RWPE2 (cell line): ENCODE data around the gene MITF.

Experiments used
- ATAC-seq: fragments of 200-7000 bp; cut with Tn5 transposase; 3 replicates; pipeline ENCODE4 v1.9.1; 2021; ENCODE audit warnings: low read depth
- DNase-seq: peaks from one replicate; pipeline ENCODE4 v3.0.0-alpha.2; 2020; ENCODE audit warnings: low spot score
- H3K27ac ChIP-seq: fragments of 450-650 bp; 2 replicates; pipeline ENCODE4 v1.5.1; 2017; ENCODE audit warnings: mild to moderate bottlenecking; ENCODE audit not compliant: poor library complexity, severe bottlenecking
- H3K27me3 ChIP-seq: fragments of 250-450 bp; sonication (Bioruptor Pico); 2 replicates; pipeline ENCODE4 v1.5.1; 2021; ENCODE audit warnings: mild to moderate bottlenecking, moderate library complexity; ENCODE audit not compliant: insufficient read depth, poor library complexity, severe bottlenecking
- H3K36me3 ChIP-seq: fragments of 250-450 bp; sonication (Bioruptor Pico); 2 replicates; pipeline ENCODE4 v1.5.1; 2020; ENCODE audit warnings: low read depth, mild to moderate bottlenecking, moderate library complexity
- H3K4me1 ChIP-seq: fragments of 250-450 bp; sonication (Bioruptor Pico); 2 replicates; pipeline ENCODE4 v1.5.1; 2021; ENCODE audit warnings: mild to moderate bottlenecking, moderate library complexity; ENCODE audit not compliant: insufficient read depth, poor library complexity, severe bottlenecking
- H3K4me3 ChIP-seq: fragments of 250-450 bp; sonication (Bioruptor Pico); 2 replicates; pipeline ENCODE4 v1.5.1; 2021; ENCODE audit warnings: mild to moderate bottlenecking, moderate library complexity; ENCODE audit not compliant: severe bottlenecking
- H3K9me3 ChIP-seq: fragments of 250-450 bp; sonication (Bioruptor Pico); 2 replicates; pipeline ENCODE4 v1.5.1; 2021; ENCODE audit warnings: mild to moderate bottlenecking, moderate library complexity; ENCODE audit not compliant: severe bottlenecking
- CTCF ChIP-seq: fragments of 450-650 bp; IDR thresholded peaks from one replicate; pipeline ENCODE4 v1.5.1; 2017; ENCODE audit warnings: mild to moderate bottlenecking, moderate library complexity; ENCODE audit not compliant: poor library complexity, severe bottlenecking

MITF gene

GRCh38 chr3:69881756-69882428, 142.6 kb downstream of the MITF start:
- Histone ChIP-seq H3K27ac (no peak overlapping the region), H3K27me3 (no peaks in the 10 kb centered on the region), H3K4me3 (no peak overlapping the region), H3K4me1 (no peaks in the 10 kb centered on the region), H3K9me3 (no peaks in the 10 kb centered on the region), H3K36me3 (no peaks in the 10 kb centered on the region)
- ATAC-seq = no peak
- no peak for TF ChIP-seq CTCF
- no peak for DNase-seq

GRCh38 chr3:69882560-69882959, 143.3 kb downstream of the MITF start:
- H3K4me3 ChIP-seq = no peak overlapping the region
- ATAC-seq (no peak), DNase-seq (no peak)
- no peak for TF ChIP-seq CTCF
- no peaks in the 10 kb centered on the region for H3K36me3 ChIP-seq
- no peaks in the 10 kb centered on the region for H3K9me3 ChIP-seq
- no peak overlapping the region for H3K27ac ChIP-seq
- no peaks in the 10 kb centered on the region for H3K27me3 ChIP-seq
- H3K4me1 ChIP-seq = no peaks in the 10 kb centered on the region

GRCh38 chr3:69888040-69888942, 149.0 kb downstream of the MITF start:
- no peak for DNase-seq
- no peak for ATAC-seq
- no peak for TF ChIP-seq CTCF
- H3K4me3 ChIP-seq = no peak overlapping the region
- H3K9me3 ChIP-seq = no peaks in the 10 kb centered on the region
- H3K36me3 ChIP-seq = no peaks in the 10 kb centered on the region
- no peak overlapping the region for H3K27ac ChIP-seq
- peaks cover 18% of the 10 kb centered on the region for H3K4me1 ChIP-seq
- H3K27me3 ChIP-seq = no peaks in the 10 kb centered on the region

- ATAC-seq (no peak), DNase-seq (no peak)
- Histone ChIP-seq H3K36me3 (no peaks in the 10 kb centered on the region), H3K4me1 (peaks cover 18% of the 10 kb centered on the region), H3K9me3 (no peaks in the 10 kb centered on the region), H3K4me3 (no peak overlapping the region), H3K27me3 (no peaks in the 10 kb centered on the region), H3K27ac (no peak overlapping the region)
- no peak for TF ChIP-seq CTCF
Measured at GRCh38 chr3:69888943-69889315, 149.7 kb downstream of the MITF start.
